NCI-H1048 (cell line): ENCODE data around the gene ZNF365.
"Not testable (repeated sequence)": the region's sequence is repeated elsewhere in the genome, so short reads cannot be mapped to it uniquely, and the experiment has no call there.

Source experiments
- DNase-seq: peaks from one replicate; lab custom pipeline; 2025; lab: John Stamatoyannopoulos, UW

ZNF365 gene

GRCh38 chr10:62373995-62374861 is at the start of gene ZNF365:
ZNF365 (plus strand) TSS chr10:62374369; CDS start chr10:62376194, 1,825 bp downstream.
- no peak for DNase-seq

GRCh38 chr10:62326176-62326575 is 48.0 kb upstream of the ZNF365 start:
- no peak for DNase-seq

GRCh38 chr10:62327885-62328284 is 46.3 kb upstream of the ZNF365 start:
- DNase-seq: no peak

GRCh38 chr10:62330213-62330612 is 44.0 kb upstream of the ZNF365 start:
- DNase-seq: no peak

- DNase-seq: no peak
Measured at GRCh38 chr10:62332406-62332805, 41.8 kb upstream of the ZNF365 start.

GRCh38 chr10:62333135-62333889 is 40.9 kb upstream of the ZNF365 start:
- no peak for DNase-seq

- no peak for DNase-seq
Measured at GRCh38 chr10:62333988-62334682, 40.0 kb upstream of the ZNF365 start.

GRCh38 chr10:62335326-62335725 is 38.8 kb upstream of the ZNF365 start:
- no peak for DNase-seq

- no peak for DNase-seq
Measured at GRCh38 chr10:62336404-62336803, 37.8 kb upstream of the ZNF365 start.

GRCh38 chr10:62341419-62341818 is 32.8 kb upstream of the ZNF365 start:
- no peak for DNase-seq

- no peak for DNase-seq
Measured at GRCh38 chr10:62343000-62343399, 31.2 kb upstream of the ZNF365 start.

GRCh38 chr10:62348029-62348428 is 26.1 kb upstream of the ZNF365 start:
- no peak for DNase-seq

- DNase-seq: no peak
Measured at GRCh38 chr10:62352356-62352970, 21.7 kb upstream of the ZNF365 start.

- no peak for DNase-seq
Measured at GRCh38 chr10:62354916-62355315, 19.3 kb upstream of the ZNF365 start.

GRCh38 chr10:62356447-62356846 is 17.7 kb upstream of the ZNF365 start:
- DNase-seq: no peak

GRCh38 chr10:62358151-62358550 is 16.0 kb upstream of the ZNF365 start:
- not testable (repeated sequence) for DNase-seq

GRCh38 chr10:62373639-62373994 is 552 bp upstream of the ZNF365 start:
- DNase-seq: no peak

GRCh38 chr10:62374862-62375710 is 917 bp downstream of the ZNF365 start:
- no peak for DNase-seq

GRCh38 chr10:62376071-62377025 is 2.2 kb downstream of the ZNF365 start:
- no peak for DNase-seq

- DNase-seq: no peak
Measured at GRCh38 chr10:62377026-62377415, 2.9 kb downstream of the ZNF365 start.
